Measurements from ENCODE around the gene KCNQ1.

- TF ChIP-seq EZH2phosphoT487 (IDR thresholded peaks at IDR 0.05; ENCODE audit: borderline replicate concordance) = no peak
- TF ChIP-seq RAD21 (IDR thresholded peaks at IDR 0.05; ENCODE audit: low read depth) = no peak
- TF ChIP-seq CTCF (IDR thresholded peaks at IDR 0.05 in 2 of 3, conservative IDR thresholded peaks at IDR 0.05 in 1 of 3; ENCODE audit: borderline replicate concordance in 1 of 3, insufficient read depth in 1 of 3, low read depth in 2 of 3, low read length in 2 of 3) = no peak
- no peak for TF ChIP-seq JUND (IDR thresholded peaks at IDR 0.05)
- no peak for TF ChIP-seq POLR2A (IDR thresholded peaks at IDR 0.05; ENCODE audit: borderline replicate concordance, extremely low read depth, insufficient read depth, insufficient read length)
- TF ChIP-seq POLR2AphosphoS5 (IDR thresholded peaks at IDR 0.05; ENCODE audit: low read depth, low read length) = no peak
- no peak for TF ChIP-seq ZNF274 (IDR thresholded peaks at IDR 0.05; ENCODE audit: low read depth, low read length)
- TF ChIP-seq ATF3 (IDR thresholded peaks at IDR 0.05) = no peak
- TF ChIP-seq TCF7L2 (IDR thresholded peaks at IDR 0.05; ENCODE audit: borderline replicate concordance, extremely low read depth, insufficient read depth, insufficient read length) = no peak
- no peak for TF ChIP-seq YY1 (IDR thresholded peaks at IDR 0.05; ENCODE audit: extremely low read depth, insufficient replicate concordance, low read depth, low read length)
Measured at GRCh38 chr11:2741006-2741376, 296.2 kb downstream of the KCNQ1 start.
